GM23338 (cell line): Measurements from ENCODE around the gene BICRA. TPM values are rescaled to one million over a fixed set of nuclear protein-coding genes. Genes with fewer than 3 reads are reported as not detected.

Source experiments
- ATAC-seq: fragments of 200-7000 bp; cut with Tn5 transposase; 3 replicates; pipeline ENCODE4 v1.9.1; 2020
- DNase-seq: peaks from one replicate; pipeline ENCODE4 v3.0.0-alpha.2; 2015; ENCODE audit warnings: low spot score
- H2AFZ ChIP-seq: fragments of 200-600 bp; sonication (generic); 2 replicates; pipeline ENCODE4 v1.8.0; 2016; ENCODE audit warnings: antibody characterized with exemption, mild to moderate bottlenecking, moderate library complexity
- H3F3A ChIP-seq: fragments of 200-600 bp; sonication (generic); replicated peaks from 2 replicates; pipeline ENCODE4 v1.8.0; 2017; ENCODE audit warnings: antibody characterized with exemption, mixed run types, low read depth
- H3K27ac ChIP-seq: fragments of 200-600 bp; sonication (generic); 2 replicates; pipeline ENCODE4 v1.6.1; 2016; ENCODE audit warnings: low read depth
- H3K27me3 ChIP-seq: fragments of 200-600 bp; sonication (generic); 2 replicates; pipeline ENCODE4 v1.8.0; 2016; ENCODE audit warnings: mild to moderate bottlenecking, mixed run types, moderate library complexity; ENCODE audit not compliant: insufficient read depth
- H3K36me3 ChIP-seq: fragments of 200-600 bp; sonication (generic); 2 replicates; pipeline ENCODE4 v1.8.0; 2016; ENCODE audit warnings: mild to moderate bottlenecking; ENCODE audit not compliant: insufficient read depth
- H3K4me1 ChIP-seq: fragments of 200-600 bp; sonication (generic); 2 replicates; pipeline ENCODE4 v1.8.0; 2016; ENCODE audit warnings: mild to moderate bottlenecking, moderate library complexity; ENCODE audit not compliant: insufficient read depth
- H3K4me2 ChIP-seq: fragments of 200-600 bp; sonication (generic); 2 replicates; pipeline ENCODE4 v1.7.1; 2017; ENCODE audit warnings: mixed run types
- H3K4me3 ChIP-seq: fragments of 200-600 bp; sonication (generic); 2 replicates; pipeline ENCODE4 v1.6.1; 2016; ENCODE audit warnings: mixed run types
- H3K79me2 ChIP-seq: fragments of 200-600 bp; sonication (generic); replicated peaks from 2 replicates; pipeline ENCODE4 v1.8.0; 2017; ENCODE audit warnings: mild to moderate bottlenecking; ENCODE audit not compliant: insufficient read depth
- H3K9me2 ChIP-seq: fragments of 200-600 bp; sonication (generic); 2 replicates; pipeline ENCODE4 v1.8.0; 2017; ENCODE audit not compliant: insufficient read depth
- H4K20me1 ChIP-seq: fragments of 200-600 bp; sonication (generic); replicated peaks from 2 replicates; pipeline ENCODE4 v1.8.0; 2017; ENCODE audit warnings: mild to moderate bottlenecking; ENCODE audit not compliant: insufficient read depth
- H3K27ac Mint-ChIP-seq: 2 replicates; pipeline ENCODE4 v1.8.0; 2020; ENCODE audit warnings: inconsistent platforms, mild to moderate bottlenecking, moderate library complexity, mixed read lengths
- H3K27me3 Mint-ChIP-seq: 3 replicates; pipeline ENCODE4 v1.8.0; 2022; ENCODE audit warnings: low read depth, mild to moderate bottlenecking, moderate library complexity, mixed read lengths, inconsistent platforms; ENCODE audit not compliant: insufficient read depth, poor library complexity
- H3K36me3 Mint-ChIP-seq: 3 replicates; pipeline ENCODE4 v1.8.0; 2021; ENCODE audit warnings: low read depth, mild to moderate bottlenecking, inconsistent platforms, moderate library complexity, mixed read lengths
- H3K4me1 Mint-ChIP-seq: 3 replicates; pipeline ENCODE4 v1.8.0; 2020; ENCODE audit warnings: mild to moderate bottlenecking, inconsistent platforms, mixed read lengths
- H3K4me3 Mint-ChIP-seq: 3 replicates; pipeline ENCODE4 v1.8.0; 2021; ENCODE audit warnings: moderate library complexity, mild to moderate bottlenecking, inconsistent platforms, mixed read lengths
- H3K9me3 Mint-ChIP-seq: 3 replicates; pipeline ENCODE4 v1.8.0; 2020; ENCODE audit warnings: moderate library complexity, mild to moderate bottlenecking, inconsistent platforms, mixed read lengths
- CREB1 ChIP-seq: fragments of 250-450 bp; sonication (Bioruptor Pico); IDR thresholded peaks from 2 replicates; pipeline ENCODE4 v1.5.0; 2020; ENCODE audit warnings: low read depth, mild to moderate bottlenecking, moderate library complexity
- CTCF ChIP-seq, 2 experiments: fragments of 200-600 bp in 1 of 2; sonication (generic) in 1 of 2; conservative IDR thresholded peaks; 2 replicates each; pipeline versions ENCODE4 v1.5.1 to v1.6.1; 2016 to 2017; ENCODE audit warnings: antibody characterized with exemption in 2 of 2, low read depth in 2 of 2, mild to moderate bottlenecking in 2 of 2, moderate library complexity in 1 of 2
- ETS1 ChIP-seq: IDR thresholded peaks from 2 replicates; pipeline ENCODE4 v1.6.1; 2016; ENCODE audit warnings: antibody characterized with exemption
- EZH2 ChIP-seq: fragments of 200-600 bp; sonication (generic); IDR thresholded peaks from one replicate; pipeline ENCODE4 v1.8.0; 2017; ENCODE audit warnings: antibody characterized with exemption, mild to moderate bottlenecking, low read depth; ENCODE audit not compliant: unreplicated experiment
- JUNB ChIP-seq: IDR thresholded peaks from one replicate; pipeline ENCODE4 v1.6.1; 2016; ENCODE audit warnings: antibody characterized with exemption; ENCODE audit not compliant: unreplicated experiment
- NANOG ChIP-seq: IDR thresholded peaks from 2 replicates; pipeline ENCODE4 v1.6.1; 2016; ENCODE audit warnings: antibody characterized with exemption, borderline replicate concordance
- POLR2AphosphoS5 ChIP-seq: IDR thresholded peaks from 2 replicates; pipeline ENCODE4 v1.6.1; 2016; ENCODE audit warnings: antibody characterized with exemption, low read depth
- REST ChIP-seq: IDR thresholded peaks from one replicate; pipeline ENCODE4 v1.6.1; 2018; ENCODE audit warnings: antibody characterized with exemption; ENCODE audit not compliant: unreplicated experiment
- STAT1 ChIP-seq: IDR thresholded peaks from one replicate; pipeline ENCODE4 v1.6.1; 2016; ENCODE audit warnings: antibody characterized with exemption; ENCODE audit not compliant: unreplicated experiment
- ZNF114 ChIP-seq: fragments of 250-450 bp; sonication (Bioruptor Pico); IDR thresholded peaks from 2 replicates; pipeline ENCODE4 v1.5.0; 2020; ENCODE audit warnings: mild to moderate bottlenecking, moderate library complexity
- ZNF331 ChIP-seq: fragments of 250-450 bp; sonication (Bioruptor Pico); IDR thresholded peaks from 2 replicates; pipeline ENCODE4 v1.5.0; 2020; ENCODE audit warnings: low read depth, mild to moderate bottlenecking, moderate library complexity
- ZNF462 ChIP-seq: fragments of 250-450 bp; sonication (Bioruptor Pico); IDR thresholded peaks from 2 replicates; pipeline ENCODE4 v1.5.0; 2020; ENCODE audit warnings: mild to moderate bottlenecking, moderate library complexity
- polyA plus RNA-seq: library from polyadenylated mRNA; unstranded; fragments of >200 nt; fragmentation: Nextera tagmentation; extraction: Ambion mirVana; gene quantifications from 2 replicates; pipeline ENCODE4 v1.2.1, GENCODE V29; 2016
- total RNA-seq: library from RNA; depleted of rRNA; stranded (reverse); fragments of >200 nt; shearing (Covaris generic); gene quantifications from 2 replicates; pipeline ENCODE4 v1.2.3, GENCODE V29; 2014

Gene BICRA
- total and polyA plus RNA-seq, 2 experiments from 2014 or later, result 7.0 to 37.7 TPM

- Histone ChIP-seq H3K4me3 (no peak overlapping the region), H3K9me2 (no peaks in the 10 kb centered on the region), H3K4me2 (no peak overlapping the region), H2AFZ (no peak overlapping the region), H3K4me1 (peaks cover 55% of the 10 kb centered on the region), H3K36me3 (no peaks in the 10 kb centered on the region; the same call in 1 of the 2 replicates), H3K79me2 (peaks cover 96% of the 10 kb centered on the region), H3K27me3 (no peaks in the 10 kb centered on the region), H3K27ac (peak overlapping the region; percentile 84; the same call in 1 of the 2 replicates), H3F3A (peaks cover 12% of the 10 kb centered on the region), H4K20me1 (peaks cover 34% of the 10 kb centered on the region)
- peaks cover 55% of the 10 kb centered on the region for H3K4me1 Mint-ChIP-seq
- TF ChIP-seq EZH2 (no peak), STAT1 (no peak), JUNB (no peak), CREB1 (CRISPR knock-in tag) (no peak), ZNF114 (CRISPR knock-in tag) (no peak), POLR2AphosphoS5 (no peak), REST (no peak), CTCF (conservative IDR thresholded peaks at IDR 0.05; ENCODE audit: low read depth in 2 of 2) (no peak), NANOG (no peak), ETS1 (no peak), ZNF331 (no peak), ZNF462 (CRISPR knock-in tag) (no peak)
- no peak overlapping the region; the same call in 2 of the 3 replicates for H3K4me3 Mint-ChIP-seq
- ATAC-seq, result no peak
- H3K27me3 Mint-ChIP-seq, result peaks cover 20% of the 10 kb centered on the region
- DNase-seq, result no peak
- peak overlapping the region; percentile 66 for H3K27ac Mint-ChIP-seq
- peaks cover 7% of the 10 kb centered on the region; the same call in 2 of the 3 replicates for H3K36me3 Mint-ChIP-seq
- no peaks in the 10 kb centered on the region for H3K9me3 Mint-ChIP-seq
Observed at GRCh38 chr19:47623921-47624391, 15.0 kb downstream of the BICRA start.
